GM12878 (cell line): Measurements from ENCODE around the gene ASCL4. TPM values are rescaled to one million over a fixed set of nuclear protein-coding genes. Genes with fewer than 3 reads are reported as not detected.

ENCODE experiments used
- ATAC-seq: fragments of 200-7000 bp; cut with Tn5 transposase; 3 replicates; pipeline ENCODE4 v1.9.1; 2020; ENCODE audit warnings: mild to moderate bottlenecking, moderate library complexity
- BruUV-seq: library from RNA; stranded (reverse); fragments of 400-500 nt; replicated peaks from 2 replicates; lab custom pipeline; 2021; lab: Mats Ljungman, UMichigan
- CTCF ChIA-PET: fragments of 300-600 bp; sonication (Branson Sonifier 250); formaldehyde crosslinking; extraction: SDS; loops from one replicate; lab custom pipeline; 2021; ENCODE audit warnings: inconsistent platforms; lab: Yijun Ruan, JAX
- POLR2A ChIA-PET: fragments of 350-600 bp; formaldehyde crosslinking; extraction: SDS; loops from one replicate; lab custom pipeline; 2021; ENCODE audit warnings: inconsistent platforms; lab: Charles Lee
- RAD21 ChIA-PET: fragments of 300-600 bp; sonication (Branson Sonifier 250); formaldehyde crosslinking; loops from one replicate; lab custom pipeline; 2023; ENCODE audit warnings: antibody characterized with exemption; ENCODE audit not compliant: unreplicated experiment; lab: Charles Lee
- SMC1A ChIA-PET: fragments of 300-600 bp; sonication (Branson Sonifier 250); formaldehyde crosslinking; loops from one replicate; lab custom pipeline; 2023; ENCODE audit not compliant: unreplicated experiment, uncharacterized antibody; lab: Charles Lee
- DNase-seq: peaks from one replicate; pipeline ENCODE4 v3.0.0-alpha.2; 2011; ENCODE audit warnings: low read depth, low spot score
- FAIRE-seq: peaks from 3 replicates; lab custom pipeline; 2011; peaks lifted over from hg19 to GRCh38; lab: Jason Lieb, UNC
- H2AFZ ChIP-seq: 2 replicates; pipeline ENCODE4 v1.6.0; 2011; ENCODE audit warnings: low read depth, low read length, control low read depth; ENCODE audit not compliant: control insufficient read depth
- H3K27ac ChIP-seq: 2 replicates; pipeline ENCODE4 v1.5.1; 2011; ENCODE audit warnings: control low read depth; ENCODE audit not compliant: control insufficient read depth, insufficient read depth
- H3K27me3 ChIP-seq, 2 experiments: replicated peaks in 1 of 2; 2 replicates each; pipeline versions ENCODE4 v1.6.0 to v1.6.1; 2011; ENCODE audit warnings: low read length in 1 of 2; ENCODE audit not compliant: control insufficient read depth in 2 of 2, insufficient read depth in 2 of 2
- H3K36me3 ChIP-seq, 2 experiments: 2 replicates each; pipeline ENCODE4 v1.5.1; 2011; ENCODE audit warnings: low read length in 1 of 2; ENCODE audit not compliant: control insufficient read depth in 2 of 2, insufficient read depth in 2 of 2
- H3K4me1 ChIP-seq: 2 replicates; pipeline ENCODE4 v1.6.1; 2011; ENCODE audit warnings: mild to moderate bottlenecking, low read length, moderate library complexity, mixed read lengths; ENCODE audit not compliant: control insufficient read depth, insufficient read depth
- H3K4me2 ChIP-seq: 2 replicates; pipeline ENCODE4 v1.6.0; 2011; ENCODE audit warnings: control low read depth; ENCODE audit not compliant: control insufficient read depth, insufficient read depth
- H3K4me3 ChIP-seq: fragments of 200-600 bp; sonication (generic); 2 replicates; pipeline ENCODE4 v1.5.1; 2016
- H3K79me2 ChIP-seq: 2 replicates; pipeline ENCODE4 v1.6.0; 2011; ENCODE audit warnings: low read length; ENCODE audit not compliant: control insufficient read depth, insufficient read depth
- H3K9ac ChIP-seq: 2 replicates; pipeline ENCODE4 v1.8.0; 2011; ENCODE audit warnings: low read length, control low read depth, mixed read lengths; ENCODE audit not compliant: control insufficient read depth, insufficient read depth
- H3K9me3 ChIP-seq: replicated peaks from 3 replicates; pipeline ENCODE4 v1.5.1; 2011; ENCODE audit warnings: mild to moderate bottlenecking, low read length; ENCODE audit not compliant: control insufficient read depth, insufficient read depth
- H4K20me1 ChIP-seq: 2 replicates; pipeline ENCODE4 v1.6.0; 2011; ENCODE audit not compliant: control insufficient read depth, insufficient read depth
- ATF7 ChIP-seq: fragments of 450-650 bp; IDR thresholded peaks from 2 replicates; pipeline ENCODE4 v1.6.1; 2016; ENCODE audit warnings: low read depth, mild to moderate bottlenecking
- CBX3 ChIP-seq: fragments of 200-600 bp; sonication (generic); IDR thresholded peaks from 2 replicates; pipeline ENCODE4 v1.6.1; 2016; ENCODE audit warnings: low read depth, borderline replicate concordance
- ELK1 ChIP-seq: IDR thresholded peaks from 2 replicates; pipeline ENCODE4 v1.6.1; 2012; ENCODE audit warnings: low read depth, low read length, improper control_type of control experiment
- ESRRA ChIP-seq: IDR thresholded peaks from 2 replicates; pipeline ENCODE4 v1.6.1; 2012; ENCODE audit warnings: mild to moderate bottlenecking, low read length, improper control_type of control experiment
- LARP7 ChIP-seq: fragments of 450-650 bp; IDR thresholded peaks from 2 replicates; pipeline ENCODE4 v1.6.1; 2017; ENCODE audit warnings: mild to moderate bottlenecking
- SMARCA5 ChIP-seq: fragments of 450-650 bp; IDR thresholded peaks from 2 replicates; pipeline ENCODE4 v1.6.1; 2017; ENCODE audit warnings: mild to moderate bottlenecking
- SREBF2 ChIP-seq: IDR thresholded peaks from 2 replicates; pipeline ENCODE4 v1.6.1; 2012; ENCODE audit warnings: mild to moderate bottlenecking, low read length
- WGBS: methylation state at CpG from one replicate; pipeline ENCODE4 v1.1.6; 2016; ENCODE audit warnings: low lambda C conversion rate; ENCODE audit not compliant: insufficient replicate concordance, insufficient coverage; ENCODE audit errors: missing lambda C conversion rate; 5-methylcytosine and 5-hydroxymethylcytosine counted together
- in situ Hi-C: fragments of 300-500 bp; cut with MboI; formaldehyde crosslinking; loops from 9 replicates; pipeline ENCODE4 v1.14.3; 2018; ENCODE audit warnings: mixed read lengths
- intact Hi-C: fragments of 100-400 bp; cut with micrococcal nuclease; formaldehyde crosslinking; loops from one replicate; pipeline ENCODE4 v1.14.2; 2022; ENCODE audit not compliant: unreplicated experiment
- polyA plus RNA-seq, 11 experiments: library from polyadenylated mRNA; depleted of rRNA in 4 of 11; unstranded in 6 of 11; stranded (reverse) in 5 of 11; fragments of >200 nt; fragmentation: Nextera tagmentation in 4 of 11; fragmentation: Illumina TruSeq in 1 of 11; extraction: Ambion mirVana in 4 of 11; extraction: Trizol in 1 of 11; gene quantifications; 1 replicate in 1 of 11; 2 replicates in 10 of 11; pipeline versions ENCODE4 v1.2.1 to v1.2.3, GENCODE V29; 2011 to 2016; ENCODE audit warnings: inconsistent platforms in 2 of 11, missing spikeins in 2 of 11, low read depth in 1 of 11
- total RNA-seq, 4 experiments: library from RNA; depleted of rRNA in 3 of 4; stranded (reverse); fragments of >200 nt in 3 of 4; fragmentation: Illumina TruSeq in 1 of 4; extraction: Trizol in 1 of 4; gene quantifications; 2 replicates each; pipeline versions ENCODE4 v1.2.1 to v1.2.3, GENCODE V29; 2013 to 2021
- TF ChIP-seq, protein P1 (sequence below): fragments of 450-650 bp; IDR thresholded peaks from 2 replicates; pipeline ENCODE4 v1.6.1; 2017; ENCODE audit warnings: low read depth, mild to moderate bottlenecking, moderate library complexity

Gene ASCL4
- total and polyA plus RNA-seq, 10 of the 15 experiments (the other 5 are each of a cell fraction or from before 2014, with no cell fraction given) = not detected

DNA sequence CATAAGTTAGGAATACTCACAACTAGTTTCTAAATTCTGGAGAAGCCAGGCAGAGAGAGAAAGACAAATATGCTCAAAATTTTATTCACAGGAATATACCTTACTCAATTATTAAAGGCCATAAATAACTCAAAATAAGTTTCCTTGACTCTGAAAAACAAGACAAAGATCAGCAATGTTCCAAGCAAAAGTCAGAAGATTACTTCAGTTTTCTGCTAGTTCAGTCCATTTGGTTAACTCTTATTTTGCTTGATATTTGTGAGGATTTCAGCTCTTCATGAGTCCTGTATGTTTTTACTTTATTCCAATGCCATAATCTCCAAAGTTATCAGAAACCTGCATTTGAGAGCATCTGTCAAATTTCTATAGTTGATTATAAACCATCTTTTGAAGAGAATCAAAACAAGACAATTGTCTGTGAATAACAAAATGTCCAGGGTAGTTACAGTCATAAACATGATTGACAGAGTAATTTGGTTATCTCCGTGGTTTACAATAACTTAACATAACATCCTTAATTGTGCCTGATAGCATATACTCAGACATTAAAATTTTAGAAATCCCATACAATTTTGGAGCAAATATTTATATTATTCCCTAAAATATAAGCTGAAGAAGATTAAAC is 17.1 kb downstream of the ASCL4 start:
- Histone ChIP-seq H3K36me3 (no peaks in the 10 kb centered on the region), H3K9ac (no peak overlapping the region), H3K4me2 (no peak overlapping the region), H3K4me1 (no peaks in the 10 kb centered on the region), H3K27me3 (peaks cover 0 to 3% of the 10 kb centered on the region in 2 experiments; a peak in 2 of 4 replicates), H3K9me3 (peaks cover 5% of the 10 kb centered on the region; the same call in 2 of the 3 replicates), H3K4me3 (no peak overlapping the region), H3K79me2 (no peaks in the 10 kb centered on the region), H4K20me1 (no peaks in the 10 kb centered on the region), H3K27ac (no peak overlapping the region), H2AFZ (no peak overlapping the region)
- no TSS peak for BruUV-seq
- ChIA-PET POLR2A (no interaction called here), CTCF (no interaction called here), SMC1A (no interaction called here), RAD21 (no interaction called here)
- TF ChIP-seq ELK1 = no peak
- TF ChIP-seq, protein P1, sequence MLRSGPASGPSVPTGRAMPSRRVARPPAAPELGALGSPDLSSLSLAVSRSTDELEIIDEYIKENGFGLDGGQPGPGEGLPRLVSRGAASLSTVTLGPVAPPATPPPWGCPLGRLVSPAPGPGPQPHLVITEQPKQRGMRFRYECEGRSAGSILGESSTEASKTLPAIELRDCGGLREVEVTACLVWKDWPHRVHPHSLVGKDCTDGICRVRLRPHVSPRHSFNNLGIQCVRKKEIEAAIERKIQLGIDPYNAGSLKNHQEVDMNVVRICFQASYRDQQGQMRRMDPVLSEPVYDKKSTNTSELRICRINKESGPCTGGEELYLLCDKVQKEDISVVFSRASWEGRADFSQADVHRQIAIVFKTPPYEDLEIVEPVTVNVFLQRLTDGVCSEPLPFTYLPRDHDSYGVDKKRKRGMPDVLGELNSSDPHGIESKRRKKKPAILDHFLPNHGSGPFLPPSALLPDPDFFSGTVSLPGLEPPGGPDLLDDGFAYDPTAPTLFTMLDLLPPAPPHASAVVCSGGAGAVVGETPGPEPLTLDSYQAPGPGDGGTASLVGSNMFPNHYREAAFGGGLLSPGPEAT = no peak
- no peak for TF ChIP-seq ATF7
- TF ChIP-seq LARP7 = no peak
- TF ChIP-seq SREBF2 = no peak
- TF ChIP-seq CBX3 = no peak
- no peak for TF ChIP-seq SMARCA5
- no peak for TF ChIP-seq ESRRA
- intact Hi-C loops (no loop called here), in situ Hi-C loops (no loop called here)
- ATAC-seq = no peak
- no peak for DNase-seq
- FAIRE-seq = no peak
- WGBS = 0% methylated on average over 1 of the region's 1 CpG
